H1 (cell line): ENCODE results near the gene DIS3L. TPM values are rescaled to one million over a fixed set of nuclear protein-coding genes. Genes with fewer than 3 reads are reported as not detected.
A peak's percentile ranks its signal among the peaks of the same experiment; 100 is the strongest.

Source experiments
- CTCF ChIA-PET: fragments of 300-600 bp; sonication (Branson Sonifier 250); formaldehyde crosslinking; loops from one replicate; lab custom pipeline; 2021; ENCODE audit not compliant: partially characterized antibody; lab: Charles Lee
- POLR2A ChIA-PET: fragments of 300-600 bp; sonication (Branson Sonifier 250); formaldehyde crosslinking; loops from one replicate; lab custom pipeline; 2021; ENCODE audit warnings: inconsistent platforms; ENCODE audit not compliant: partially characterized antibody; lab: Charles Lee
- DNase-seq, 2 experiments: peaks; one replicate each; pipeline versions ENCODE4 v3.0.0 to v3.0.0-alpha.2; 2010 to 2022; ENCODE audit warnings: low spot score in 2 of 2, low read depth in 1 of 2, mixed read lengths in 1 of 2
- FAIRE-seq: peaks from 2 replicates; lab custom pipeline; 2011; peaks lifted over from hg19 to GRCh38; lab: Jason Lieb, UNC
- H2AFZ ChIP-seq: 2 replicates; pipeline ENCODE4 v1.8.1; 2012; ENCODE audit warnings: low read length, inconsistent platforms
- H2AK5ac ChIP-seq: 2 replicates; pipeline ENCODE4 v1.6.1; 2013; ENCODE audit warnings: low read depth, low read length
- H2BK120ac ChIP-seq: replicated peaks from 2 replicates; pipeline ENCODE3; 2013; ENCODE audit warnings: low read depth, low read length, inconsistent platforms
- H2BK12ac ChIP-seq: 2 replicates; pipeline ENCODE4 v1.6.1; 2013; ENCODE audit warnings: low read depth, low read length
- H2BK15ac ChIP-seq: 2 replicates; pipeline ENCODE4 v1.6.1; 2013; ENCODE audit warnings: low read length
- H2BK20ac ChIP-seq: 2 replicates; pipeline ENCODE4 v1.6.1; 2013; ENCODE audit warnings: low read length
- H2BK5ac ChIP-seq: 2 replicates; pipeline ENCODE4 v1.6.1; 2013; ENCODE audit warnings: low read depth, low read length
- H3K14ac ChIP-seq: 2 replicates; pipeline ENCODE4 v1.6.1; 2013; ENCODE audit warnings: inconsistent platforms; ENCODE audit not compliant: insufficient read length
- H3K18ac ChIP-seq: 2 replicates; pipeline ENCODE4 v1.6.1; 2013; ENCODE audit warnings: low read length; ENCODE audit errors: extremely low read depth
- H3K23ac ChIP-seq: 2 replicates; pipeline ENCODE4 v1.6.1; 2013; ENCODE audit warnings: inconsistent platforms; ENCODE audit not compliant: insufficient read length
- H3K23me2 ChIP-seq: 2 replicates; pipeline ENCODE4 v1.6.1; 2013; ENCODE audit warnings: low read depth, low read length
- H3K27ac ChIP-seq: 2 replicates; pipeline ENCODE4 v1.6.1; 2011; ENCODE audit warnings: low read depth, low read length, inconsistent platforms
- H3K27me3 ChIP-seq, 4 experiments: replicated peaks in 1 of 4; 1 replicate in 1 of 4; 2 replicates in 3 of 4; pipeline versions ENCODE4 v1.6.1 to v1.8.1; 2011 to 2013; ENCODE audit warnings: low read length in 3 of 4, mild to moderate bottlenecking in 3 of 4, inconsistent platforms in 2 of 4, mixed read lengths in 2 of 4, moderate library complexity in 1 of 4; ENCODE audit not compliant: control insufficient read depth in 3 of 4, insufficient read depth in 3 of 4; ENCODE audit errors: extremely low read depth in 1 of 4
- H3K36me3 ChIP-seq, 4 experiments: 2 replicates each; pipeline versions ENCODE4 v1.6.1 to v1.8.1; 2011 to 2013; ENCODE audit warnings: mild to moderate bottlenecking in 4 of 4, low read length in 3 of 4, moderate library complexity in 2 of 4, control low read depth in 1 of 4, inconsistent platforms in 1 of 4; ENCODE audit not compliant: insufficient read depth in 4 of 4, control insufficient read depth in 2 of 4
- H3K4ac ChIP-seq: replicated peaks from 2 replicates; pipeline ENCODE3; 2013; ENCODE audit warnings: low read length, low read depth, mixed read lengths, inconsistent platforms; ENCODE audit not compliant: insufficient read length
- H3K4me1 ChIP-seq, 4 experiments: replicated peaks in 1 of 4; 1 replicate in 1 of 4; 2 replicates in 3 of 4; pipeline versions ENCODE4 v1.6.1 to v1.8.1; 2011 to 2013; ENCODE audit warnings: low read length in 3 of 4, inconsistent platforms in 2 of 4, mixed read lengths in 1 of 4; ENCODE audit not compliant: insufficient read depth in 4 of 4, control insufficient read depth in 3 of 4
- H3K4me2 ChIP-seq, 2 experiments: 2 replicates each; pipeline versions ENCODE4 v1.6.1 to v1.8.1; 2011 to 2013; ENCODE audit warnings: low read depth in 2 of 2, low read length in 2 of 2, control low read depth in 1 of 2, inconsistent platforms in 1 of 2, mild to moderate bottlenecking in 1 of 2; ENCODE audit not compliant: insufficient read depth in 1 of 2
- H3K4me3 ChIP-seq, 4 experiments: fragments of 200-600, 300-600 bp in 1 of 4; sonication (generic), shearing (Covaris generic), sonication (Bioruptor Twin) in 1 of 4; 2 replicates each; pipeline versions ENCODE4 v1.5.1 to v1.8.1; 2011 to 2016; ENCODE audit warnings: low read length in 4 of 4, low read depth in 3 of 4, control low read depth in 2 of 4, inconsistent platforms in 2 of 4, mild to moderate bottlenecking in 2 of 4, mixed read lengths in 1 of 4, moderate library complexity in 1 of 4; ENCODE audit not compliant: insufficient read depth in 2 of 4; ENCODE audit errors: extremely low read depth in 1 of 4
- H3K56ac ChIP-seq: replicated peaks from 2 replicates; pipeline ENCODE3; 2013; ENCODE audit warnings: low read depth, mild to moderate bottlenecking, mixed read lengths, low read length, inconsistent platforms; ENCODE audit not compliant: insufficient read length
- H3K79me1 ChIP-seq: 2 replicates; pipeline ENCODE4 v1.6.1; 2013; ENCODE audit warnings: low read depth, low read length, control low read depth
- H3K79me2 ChIP-seq, 2 experiments: 2 replicates each; pipeline versions ENCODE4 v1.6.1 to v1.8.1; 2012 to 2013; ENCODE audit warnings: low read length in 2 of 2, mild to moderate bottlenecking in 2 of 2, inconsistent platforms in 1 of 2; ENCODE audit not compliant: insufficient read depth in 2 of 2, control insufficient read depth in 1 of 2
- H3K9ac ChIP-seq, 4 experiments: replicated peaks in 1 of 4; 1 replicate in 1 of 4; 2 replicates in 3 of 4; pipeline versions ENCODE4 v1.6.1 to v1.8.1; 2011 to 2013; ENCODE audit warnings: low read depth in 3 of 4, low read length in 3 of 4, control low read depth in 2 of 4, mild to moderate bottlenecking in 2 of 4, moderate library complexity in 2 of 4, inconsistent platforms in 1 of 4; ENCODE audit errors: extremely low read depth in 1 of 4
- H3K9me3 ChIP-seq, 2 experiments: 2 replicates each; pipeline versions ENCODE4 v1.6.1 to v1.8.1; 2012 to 2013; ENCODE audit warnings: mild to moderate bottlenecking in 2 of 2, moderate library complexity in 2 of 2, control low read depth in 1 of 2, inconsistent platforms in 1 of 2, low read depth in 1 of 2, low read length in 1 of 2, mixed read lengths in 1 of 2; ENCODE audit not compliant: insufficient read depth in 2 of 2
- H4K20me1 ChIP-seq, 2 experiments: replicated peaks in 1 of 2; 2 replicates each; pipeline versions ENCODE3 to v1.8.1; 2011 to 2013; ENCODE audit warnings: inconsistent platforms in 2 of 2, low read length in 2 of 2, mild to moderate bottlenecking in 1 of 2; ENCODE audit not compliant: insufficient read depth in 2 of 2, control insufficient read depth in 1 of 2
- H4K5ac ChIP-seq: 2 replicates; pipeline ENCODE4 v1.6.1; 2013; ENCODE audit warnings: low read length, low read depth, mixed read lengths, inconsistent platforms; ENCODE audit not compliant: insufficient read length
- H4K8ac ChIP-seq: 2 replicates; pipeline ENCODE4 v1.8.0; 2013; ENCODE audit warnings: mild to moderate bottlenecking, moderate library complexity, low read length, inconsistent platforms; ENCODE audit not compliant: insufficient read depth; ENCODE audit errors: extremely low read depth
- H4K91ac ChIP-seq: replicated peaks from 2 replicates; pipeline ENCODE3; 2013; ENCODE audit warnings: low read length, mixed read lengths, inconsistent platforms; ENCODE audit not compliant: insufficient read length
- CTBP2 ChIP-seq: IDR thresholded peaks from 2 replicates; pipeline ENCODE4 v1.7.0; 2011; ENCODE audit warnings: borderline replicate concordance, mild to moderate bottlenecking, moderate library complexity, mixed read lengths, low read length; ENCODE audit not compliant: insufficient read depth, insufficient read length
- JUN ChIP-seq: IDR thresholded peaks from 2 replicates; pipeline ENCODE4 v1.6.1; 2011; ENCODE audit warnings: low read depth, mild to moderate bottlenecking, improper control_type of control experiment, low read length
- TEAD4 ChIP-seq: IDR thresholded peaks from 2 replicates; pipeline ENCODE4 v1.6.1; 2012; ENCODE audit warnings: low read depth, low read length, inconsistent platforms, mixed read lengths
- WGBS, 2 experiments: shearing (Covaris generic) in 1 of 2; methylation state at CpG; one replicate each; pipeline versions ENCODE4 v1.1.6 to v1.1.7; 2013 to 2015; ENCODE audit warnings: low lambda C conversion rate in 2 of 2, mixed read lengths in 2 of 2, inconsistent platforms in 1 of 2, low coverage in 1 of 2, missing lambda C conversion rate in 1 of 2; ENCODE audit not compliant: insufficient replicate concordance in 2 of 2, insufficient coverage in 1 of 2, insufficient read length in 1 of 2; ENCODE audit errors: extremely low coverage in 1 of 2, missing lambda C conversion rate in 1 of 2; 5-methylcytosine and 5-hydroxymethylcytosine counted together
- polyA plus RNA-seq, 7 experiments: library from polyadenylated mRNA; depleted of rRNA in 3 of 7; stranded (reverse) in 5 of 7; unstranded in 2 of 7; fragments of >200 nt in 5 of 7; fragments of 200-250 nt in 2 of 7; gene quantifications; 1 replicate in 5 of 7; 2 replicates in 1 of 7; 4 replicates in 1 of 7; pipeline versions ENCODE4 v1.2.1 to v1.2.3, GENCODE V29; 2011 to 2013; ENCODE audit warnings: missing spikeins in 2 of 7, mixed read lengths in 2 of 7
- total RNA-seq: library from RNA; stranded (reverse); fragmentation: NEBNext Ultra II Directional; extraction: Animal tissue kit (Norgen Biotek cat#: 25700); gene quantifications from 2 replicates; pipeline ENCODE4 v1.2.1, GENCODE V29; 2021
- TF ChIP-seq, protein P1 (sequence below): IDR thresholded peaks from 2 replicates; pipeline ENCODE4 v1.6.1; 2012; ENCODE audit warnings: inconsistent platforms
- TF ChIP-seq, protein P2 (sequence below): IDR thresholded peaks from 2 replicates; pipeline ENCODE4 v1.6.1; 2012; ENCODE audit warnings: inconsistent platforms

The DIS3L gene
- total and polyA plus RNA-seq, 2 of the 8 experiments (the other 6 are each of a cell fraction or from before 2014, with no cell fraction given), result 8.7 to 25.0 TPM

DNA sequence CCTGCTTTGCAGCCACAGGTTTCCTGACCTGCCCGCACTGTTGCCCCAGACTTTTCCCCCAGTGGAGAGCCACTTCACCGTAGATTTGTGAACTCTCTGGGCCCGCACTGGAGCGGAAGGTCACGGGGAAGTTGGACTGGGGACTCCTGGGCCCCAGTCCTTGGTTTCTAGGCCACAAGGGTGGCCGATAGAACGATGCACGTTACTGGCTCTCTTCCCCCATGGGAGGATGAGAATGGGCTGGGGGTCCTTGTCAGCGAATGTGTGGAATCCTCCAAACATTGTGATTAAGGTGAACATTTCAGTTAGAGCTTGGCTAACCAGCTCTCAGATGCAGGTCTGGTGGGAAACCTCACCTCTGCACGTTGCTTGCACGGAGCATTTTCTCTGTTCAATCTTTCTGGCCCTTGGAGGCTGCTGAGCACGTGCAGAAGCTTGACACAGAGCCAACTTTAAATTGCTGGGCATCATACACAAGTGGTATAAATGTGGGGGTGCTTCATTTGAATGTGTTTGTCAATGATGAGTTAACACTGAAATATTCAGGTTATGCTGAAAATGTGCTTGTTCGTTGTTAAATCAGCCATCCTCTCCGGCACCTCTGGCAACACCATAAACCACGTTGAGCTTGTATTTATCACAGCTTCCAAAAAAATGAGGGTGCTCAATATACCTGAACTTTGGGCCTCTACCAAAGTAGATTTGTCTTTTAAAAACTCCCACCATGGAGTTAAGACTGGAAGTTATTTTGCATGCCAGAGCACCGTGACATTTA lies 976 bp downstream of the DIS3L start:
- Histone ChIP-seq H2AFZ (peak overlapping the region; percentile 76), H2BK15ac (0 out of 2 replicates have a peak overlapping the region, but pooled peaks have one; percentile 94), H2BK5ac (peak overlapping the region; percentile 41; the same call in 1 of the 2 replicates), H3K4ac (no peak overlapping the region), H3K79me1 (no peaks in the 10 kb centered on the region; the same call in 1 of the 2 replicates), H3K23ac (no peak overlapping the region), H3K9ac (peak overlapping the region; percentile 47 to 77 (median 61); a peak in 6 of 7 replicates), H3K4me2 (peak overlapping the region; percentile 81 to 88), H2BK12ac (peak overlapping the region; percentile 60; the same call in 1 of the 2 replicates), H3K56ac (peak overlapping the region; percentile 71), H3K27ac (no peak overlapping the region; the same call in 1 of the 2 replicates), H3K4me1 (peaks cover 6 to 12% (median 7%) of the 10 kb centered on the region in 4 experiments; a peak in 6 of 7 replicates), H2BK120ac (no peak overlapping the region), H3K14ac (no peak overlapping the region), H3K27me3 (no peaks in the 10 kb centered on the region), H4K8ac (peak overlapping the region; percentile 75), H3K18ac (peak overlapping the region; percentile 56; the same call in 1 of the 2 replicates), H2BK20ac (no peak overlapping the region), H3K4me3 (peak overlapping the region; percentile 54 to 73 (median 60)), H4K5ac (peak overlapping the region; percentile 64), H3K9me3 (no peaks in the 10 kb centered on the region), H2AK5ac (no peak overlapping the region), H3K36me3 (no peaks in the 10 kb centered on the region), H3K23me2 (peaks cover 2% of the 10 kb centered on the region; the same call in 1 of the 2 replicates), H4K91ac (peak overlapping the region; percentile 45), H3K79me2 (peaks cover 0 to 4% of the 10 kb centered on the region in 2 experiments; a peak in 1 of 4 replicates), H4K20me1 (no peaks in the 10 kb centered on the region)
- 18% methylated on average over 16 of the region's 16 CpGs; no CpG with 5 or more reads in 1 of the 2 experiments for WGBS, 2 experiments
- FAIRE-seq (no peak), DNase-seq (no peak)
- TF ChIP-seq TEAD4, result no peak
- TF ChIP-seq JUN, result no peak
- TF ChIP-seq, protein P1, sequence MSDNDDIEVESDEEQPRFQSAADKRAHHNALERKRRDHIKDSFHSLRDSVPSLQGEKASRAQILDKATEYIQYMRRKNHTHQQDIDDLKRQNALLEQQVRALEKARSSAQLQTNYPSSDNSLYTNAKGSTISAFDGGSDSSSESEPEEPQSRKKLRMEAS, result peak; percentile 61; the same call in 1 of the 2 replicates
- TF ChIP-seq, protein P2, sequence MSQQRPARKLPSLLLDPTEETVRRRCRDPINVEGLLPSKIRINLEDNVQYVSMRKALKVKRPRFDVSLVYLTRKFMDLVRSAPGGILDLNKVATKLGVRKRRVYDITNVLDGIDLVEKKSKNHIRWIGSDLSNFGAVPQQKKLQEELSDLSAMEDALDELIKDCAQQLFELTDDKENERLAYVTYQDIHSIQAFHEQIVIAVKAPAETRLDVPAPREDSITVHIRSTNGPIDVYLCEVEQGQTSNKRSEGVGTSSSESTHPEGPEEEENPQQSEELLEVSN, result peak; percentile 67; the same call in 1 of the 2 replicates
- TF ChIP-seq CTBP2, result no peak
- POLR2A ChIA-PET, result interaction anchor here (0.6 to 3.4 kb wide), 14 partner anchors 8 to 458 kb away, joined by 3 to 20 read pairs (median 3); partner anchors contain the start of genes SNAPC5, TIPIN and ZWILCH
- CTCF ChIA-PET, result interaction anchor here (0.5 kb wide), 1 partner anchor 23 kb away, joined by 4 read pairs; no protein-coding TSS in a partner anchor
